Measurements from ENCODE around the gene PCSK7. TPM values are rescaled to one million over a fixed set of nuclear protein-coding genes. Genes with fewer than 3 reads are reported as not detected.
A peak's percentile ranks its signal among the peaks of the same experiment; 100 is the strongest.

PCSK7 gene
- total and polyA plus RNA-seq, 2 of the 8 experiments (the other 6 are each of a cell fraction or from before 2014, with no cell fraction given): 23.4 to 38.5 TPM

- no peak overlapping the region for H3K4ac ChIP-seq (replicated peaks; ENCODE audit: insufficient read length, low read depth, low read length)
- no peaks in the 10 kb centered on the region for H4K20me1 ChIP-seq (replicated peaks in 1 of 2; ENCODE audit: control insufficient read depth in 1 of 2, insufficient read depth in 2 of 2, low read length in 2 of 2)
- H3K79me1 ChIP-seq (ENCODE audit: low read depth, low read length): no peaks in the 10 kb centered on the region
- no peaks in the 10 kb centered on the region for H3K27me3 ChIP-seq (replicated peaks in 1 of 4; ENCODE audit: control insufficient read depth in 3 of 4, extremely low read depth in 1 of 4, insufficient read depth in 3 of 4, low read length in 3 of 4)
- FAIRE-seq: no peak
- peak overlapping the region in 1 of 4 experiments; percentile 22; a peak in 1 of 7 replicates for H3K9ac ChIP-seq (replicated peaks in 1 of 4; ENCODE audit: extremely low read depth in 1 of 4, low read depth in 3 of 4, low read length in 3 of 4)
- no peak overlapping the region for H3K4me2 ChIP-seq (ENCODE audit: insufficient read depth in 1 of 2, low read depth in 2 of 2, low read length in 2 of 2)
- no peak overlapping the region for H3K14ac ChIP-seq (ENCODE audit: insufficient read length)
- H3K56ac ChIP-seq (replicated peaks; ENCODE audit: insufficient read length, low read depth, low read length): no peak overlapping the region
- no peaks in the 10 kb centered on the region for H3K23me2 ChIP-seq (ENCODE audit: low read depth, low read length)
- H2BK12ac ChIP-seq (ENCODE audit: low read depth, low read length): no peak overlapping the region
- no peaks in the 10 kb centered on the region for H3K4me1 ChIP-seq (replicated peaks in 1 of 4; ENCODE audit: control insufficient read depth in 3 of 4, insufficient read depth in 4 of 4, low read length in 3 of 4)
- no peaks in the 10 kb centered on the region for H3K9me3 ChIP-seq (ENCODE audit: insufficient read depth in 2 of 2, low read depth in 1 of 2, low read length in 1 of 2)
- no peak overlapping the region for H3K27ac ChIP-seq (ENCODE audit: low read depth, low read length)
- no peak overlapping the region for H3K23ac ChIP-seq (ENCODE audit: insufficient read length)
- H4K91ac ChIP-seq (replicated peaks; ENCODE audit: insufficient read length, low read length): no peak overlapping the region
- H2BK120ac ChIP-seq (replicated peaks; ENCODE audit: low read depth, low read length): no peak overlapping the region
- ChIA-PET POLR2A (ENCODE audit: partially characterized antibody) (no interaction called here), CTCF (ENCODE audit: partially characterized antibody) (no interaction called here)
- H4K8ac ChIP-seq (ENCODE audit: extremely low read depth, insufficient read depth, low read length): no peak overlapping the region
- H4K5ac ChIP-seq (ENCODE audit: insufficient read length, low read depth, low read length): no peak overlapping the region
- peaks cover 14 to 28% (median 15%) of the 10 kb centered on the region in 4 experiments for H3K36me3 ChIP-seq (ENCODE audit: control insufficient read depth in 2 of 4, insufficient read depth in 4 of 4, low read length in 3 of 4)
- H2BK15ac ChIP-seq (ENCODE audit: low read length): no peak overlapping the region
- no peaks in the 10 kb centered on the region for H3K79me2 ChIP-seq (ENCODE audit: control insufficient read depth in 1 of 2, insufficient read depth in 2 of 2, low read length in 2 of 2)
- no peak overlapping the region for H2BK20ac ChIP-seq (ENCODE audit: low read length)
- WGBS, 2 experiments (ENCODE audit: extremely low coverage in 1 of 2, insufficient coverage in 1 of 2, insufficient read length in 1 of 2, insufficient replicate concordance in 2 of 2, low coverage in 1 of 2, low lambda C conversion rate in 2 of 2, missing lambda C conversion rate in 1 of 2): 87% methylated on average over 2 of the region's 2 CpGs; no CpG with 5 or more reads in 1 of the 2 experiments
- no peak overlapping the region for H2AK5ac ChIP-seq (ENCODE audit: low read depth, low read length)
- no peak for DNase-seq (ENCODE audit: low read depth in 1 of 2, low spot score in 2 of 2)
- no peak overlapping the region for H2AFZ ChIP-seq (ENCODE audit: low read length)
- H3K4me3 ChIP-seq (ENCODE audit: extremely low read depth in 1 of 4, insufficient read depth in 2 of 4, low read depth in 3 of 4, low read length in 4 of 4): no peak overlapping the region
- H3K18ac ChIP-seq (ENCODE audit: extremely low read depth, low read length): no peak overlapping the region
- H2BK5ac ChIP-seq (ENCODE audit: low read depth, low read length): no peak overlapping the region
- TF ChIP-seq TCF12 (IDR thresholded peaks at IDR 0.05; ENCODE audit: low read depth, low read length) (no peak), SIN3A (conservative IDR thresholded peaks at IDR 0.05 in 1 of 2, IDR thresholded peaks at IDR 0.05 in 1 of 2; ENCODE audit: low read depth in 1 of 2, low read length in 2 of 2) (no peak), NANOG (IDR thresholded peaks at IDR 0.05; ENCODE audit: insufficient read depth, low read depth, low read length, poor library complexity, severe bottlenecking) (no peak), BACH1 (IDR thresholded peaks at IDR 0.05; ENCODE audit: low read length) (no peak), PHF8 (conservative IDR thresholded peaks at IDR 0.05; ENCODE audit: low read depth, low read length) (no peak), TEAD4 (IDR thresholded peaks at IDR 0.05; ENCODE audit: low read depth, low read length) (no peak)
Observed at GRCh38 chr11:117278347-117278746, 46.5 kb upstream of the PCSK7 start.

Measured in H1 (cell line).